HCT116 (cell line): ENCODE results near the gene NPTX1. TPM values are rescaled to one million over a fixed set of nuclear protein-coding genes. Genes with fewer than 3 reads are reported as not detected.

ENCODE experiments used
- ATAC-seq: fragments of 200-7000 bp; cut with Tn5 transposase; 2 replicates; pipeline ENCODE4 v1.9.1; 2020; ENCODE audit warnings: mild to moderate bottlenecking, moderate library complexity
- BruUV-seq: library from RNA; stranded (reverse); fragments of 400-500 nt; replicated peaks from 2 replicates; lab custom pipeline; 2021; lab: Mats Ljungman, UMichigan
- CTCF ChIA-PET: fragments of 300-600 bp; sonication (Branson Sonifier 250); formaldehyde crosslinking; loops from one replicate; lab custom pipeline; 2021; ENCODE audit warnings: antibody characterized with exemption; lab: Charles Lee
- POLR2A ChIA-PET: fragments of 300-600, 350-600 bp; sonication (Branson Sonifier 250); formaldehyde crosslinking; loops from one replicate; lab custom pipeline; 2021; ENCODE audit warnings: antibody characterized with exemption; lab: Charles Lee
- RAD21 ChIA-PET, 2 experiments: fragments of 300-600 bp; sonication (Branson Sonifier 250); formaldehyde crosslinking; loops; one replicate each; lab custom pipeline; 2023; ENCODE audit warnings: low total read pairs in 2 of 2; ENCODE audit not compliant: uncharacterized antibody in 2 of 2, unreplicated experiment in 2 of 2, low non-redundant PET in 1 of 2; lab: Charles Lee
- DNase-seq: peaks from one replicate; pipeline ENCODE4 v3.0.0-alpha.2; 2010; ENCODE audit warnings: low read depth, low spot score
- H2AFZ ChIP-seq: fragments of 200-600 bp; shearing (Covaris generic), sonication (generic); 2 replicates; pipeline ENCODE4 v1.6.1; 2017; ENCODE audit warnings: low read depth, mixed run types, mixed read lengths, antibody characterized with exemption, low read length; ENCODE audit not compliant: poor library complexity, severe bottlenecking
- H3K27ac ChIP-seq: 2 replicates; pipeline ENCODE4 v1.5.1; 2012; ENCODE audit warnings: low read depth, low read length
- H3K27me3 ChIP-seq: fragments of 200-600 bp; sonication (generic); 2 replicates; pipeline ENCODE4 v1.6.1; 2016; ENCODE audit warnings: mixed run types, low read length, mixed read lengths; ENCODE audit not compliant: insufficient read depth
- H3K36me3 ChIP-seq, 2 experiments: fragments of 200-500 bp in 1 of 2; fragments of 200-600 bp in 1 of 2; sonication (Bioruptor generic) in 1 of 2; sonication (generic) in 1 of 2; 2 replicates each; pipeline versions ENCODE4 v1.5.1 to v1.6.1; 2014 to 2016; ENCODE audit warnings: low read length in 2 of 2, inconsistent platforms in 1 of 2, mixed read lengths in 1 of 2, mixed run types in 1 of 2; ENCODE audit not compliant: insufficient read depth in 2 of 2, control insufficient read depth in 1 of 2
- H3K4me1 ChIP-seq, 2 experiments: fragments of 200-600 bp in 1 of 2; sonication (generic) in 1 of 2; 2 replicates each; pipeline versions ENCODE4 v1.5.1 to v1.6.1; 2012 to 2017; ENCODE audit warnings: low read length in 2 of 2, inconsistent platforms in 1 of 2, mild to moderate bottlenecking in 1 of 2, mixed read lengths in 1 of 2, mixed run types in 1 of 2, moderate library complexity in 1 of 2; ENCODE audit not compliant: insufficient read depth in 2 of 2, control insufficient read depth in 1 of 2
- H3K4me2 ChIP-seq: fragments of 200-600 bp; sonication (generic); 2 replicates; pipeline ENCODE4 v1.6.1; 2017; ENCODE audit warnings: mixed run types, low read length, mixed read lengths
- H3K4me3 ChIP-seq, 2 experiments: fragments of 200-600 bp in 1 of 2; sonication (generic) in 1 of 2; replicated peaks in 1 of 2; 2 replicates each; pipeline ENCODE4 v1.5.1; 2011 to 2016; ENCODE audit warnings: low read length in 2 of 2, control low read depth in 1 of 2, low read depth in 1 of 2, mild to moderate bottlenecking in 1 of 2, mixed read lengths in 1 of 2, mixed run types in 1 of 2
- H3K79me2 ChIP-seq: fragments of 200-600 bp; sonication (generic); 2 replicates; pipeline ENCODE4 v1.6.1; 2017; ENCODE audit warnings: mild to moderate bottlenecking, mixed run types, low read length, moderate library complexity, mixed read lengths; ENCODE audit not compliant: insufficient read depth
- H3K9ac ChIP-seq: fragments of 200-600 bp; sonication (generic); 2 replicates; pipeline ENCODE4 v1.6.1; 2016; ENCODE audit warnings: low read length, mixed read lengths
- H3K9me2 ChIP-seq: fragments of 200-600 bp; sonication (generic), shearing (Covaris generic); 2 replicates; pipeline ENCODE4 v1.6.1; 2017; ENCODE audit warnings: mixed run types, mild to moderate bottlenecking, moderate library complexity; ENCODE audit not compliant: insufficient read depth
- H3K9me3 ChIP-seq, 2 experiments: fragments of 200-500 bp in 1 of 2; fragments of 200-600 bp in 1 of 2; sonication (Bioruptor generic) in 1 of 2; sonication (generic) in 1 of 2; 2 replicates each; pipeline ENCODE4 v1.6.1; 2014 to 2017; ENCODE audit warnings: low read length in 2 of 2, mixed read lengths in 2 of 2, inconsistent platforms in 1 of 2, low read depth in 1 of 2, mild to moderate bottlenecking in 1 of 2, mixed run types in 1 of 2, moderate library complexity in 1 of 2; ENCODE audit not compliant: control insufficient read depth in 1 of 2, insufficient read depth in 1 of 2
- H4K20me1 ChIP-seq: fragments of 200-600 bp; sonication (generic), shearing (Covaris generic); 2 replicates; pipeline ENCODE4 v1.6.1; 2017; ENCODE audit warnings: mixed run types, mild to moderate bottlenecking, moderate library complexity; ENCODE audit not compliant: insufficient read depth
- ATF3 ChIP-seq: IDR thresholded peaks from 2 replicates; pipeline ENCODE4 v1.6.1; 2012
- CBX3 ChIP-seq: IDR thresholded peaks from 2 replicates; pipeline ENCODE4 v1.6.1; 2012; ENCODE audit warnings: low read depth
- CTCF ChIP-seq, 3 experiments: fragments of 200-600 bp in 1 of 3; sonication (generic) in 1 of 3; IDR thresholded peaks in 2 of 3; conservative IDR thresholded peaks in 1 of 3; 2 replicates each; pipeline ENCODE4 v1.5.1; 2012 to 2017; ENCODE audit warnings: low read depth in 2 of 3, low read length in 2 of 3, antibody characterized with exemption in 1 of 3, borderline replicate concordance in 1 of 3, control low read depth in 1 of 3, mild to moderate bottlenecking in 1 of 3, mixed read lengths in 1 of 3, mixed run types in 1 of 3, moderate library complexity in 1 of 3; ENCODE audit not compliant: insufficient read depth in 1 of 3
- RAD21 ChIP-seq: IDR thresholded peaks from 2 replicates; pipeline ENCODE4 v1.6.1; 2012; ENCODE audit warnings: low read depth, mild to moderate bottlenecking
- TCF7L2 ChIP-seq: IDR thresholded peaks from 2 replicates; pipeline ENCODE4 v1.7.0; 2011; ENCODE audit warnings: borderline replicate concordance, inconsistent platforms; ENCODE audit not compliant: insufficient read depth, insufficient read length; ENCODE audit errors: extremely low read depth
- intact Hi-C: fragments of 100-400 bp; cut with micrococcal nuclease; formaldehyde crosslinking; loops from 2 replicates; pipeline ENCODE4 v1.10.0; 2022
- total RNA-seq: library from RNA; stranded (reverse); gene quantifications from one replicate; pipeline ENCODE4 v1.2.1, GENCODE V29; 2021; ENCODE audit not compliant: unreplicated experiment

The NPTX1 gene
- total RNA-seq, 1 experiment from 2014 or later: 0.15 TPM

DNA sequence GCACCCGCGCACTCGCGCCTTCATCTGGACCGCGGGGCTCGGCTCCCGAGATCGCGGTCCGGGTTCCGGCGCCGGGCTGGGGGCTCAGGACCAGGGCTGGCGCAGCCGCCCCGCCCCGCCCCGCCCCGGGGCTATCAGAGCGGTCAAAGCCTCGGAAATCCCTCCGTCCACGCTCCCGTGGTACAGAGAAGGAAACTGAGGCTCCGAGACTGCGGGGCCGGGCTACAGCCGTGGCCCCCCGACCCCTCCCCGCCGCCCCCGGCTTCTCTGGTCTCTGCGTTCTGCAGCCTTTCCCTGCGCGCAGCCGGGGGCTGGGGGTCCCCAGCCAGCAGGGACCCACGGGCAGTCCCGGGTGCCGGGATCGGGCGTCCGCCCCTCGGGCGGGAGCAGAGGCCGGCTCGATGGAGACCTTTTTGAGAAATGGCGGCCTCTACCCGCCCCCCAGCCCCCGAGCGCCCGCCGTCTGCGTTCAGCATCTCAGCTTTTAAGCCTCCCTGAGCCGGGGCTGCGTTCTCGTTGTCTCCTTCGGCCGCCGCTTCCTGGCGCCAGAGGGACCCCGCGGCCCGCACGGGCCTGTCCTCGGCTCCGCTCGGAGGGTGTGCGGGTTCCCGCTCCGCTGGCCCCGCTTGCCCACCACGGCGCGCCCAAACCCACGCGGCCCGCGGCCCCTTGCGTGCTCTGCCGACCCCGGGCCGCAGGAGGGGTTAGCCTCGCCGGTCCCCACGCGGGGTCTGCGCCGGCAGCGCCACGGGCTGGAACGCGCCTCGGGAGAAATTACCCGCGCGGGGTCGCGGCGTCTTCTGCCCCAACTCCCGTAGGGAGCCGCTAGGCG, 1.5 kb upstream of the NPTX1 start:
- no peaks in the 10 kb centered on the region for H3K27me3 ChIP-seq

More for the DNA sequence above, 1.5 kb upstream of the NPTX1 start:
- no peaks in the 10 kb centered on the region for H4K20me1 ChIP-seq
- intact Hi-C loops: no loop called here
- no peaks in the 10 kb centered on the region for H3K9me3 ChIP-seq
- no peak overlapping the region for H3K9ac ChIP-seq
- ATAC-seq (no peak), DNase-seq (no peak)
- CTCF ChIA-PET: no interaction called here
- H3K9me2 ChIP-seq: no peaks in the 10 kb centered on the region
- H3K4me1 ChIP-seq: peaks cover 20 to 38% of the 10 kb centered on the region in 2 experiments
- POLR2A ChIA-PET: no interaction called here
- no peak overlapping the region for H2AFZ ChIP-seq
- no peaks in the 10 kb centered on the region for H3K79me2 ChIP-seq
- H3K27ac ChIP-seq: no peak overlapping the region
- RAD21 ChIA-PET: no interaction called here
- no peak overlapping the region for H3K4me2 ChIP-seq
- BruUV-seq: no TSS peak
- H3K4me3 ChIP-seq: no peak overlapping the region
- H3K36me3 ChIP-seq: no peaks in the 10 kb centered on the region
- TF ChIP-seq CBX3: no peak
- TF ChIP-seq ATF3: no peak
- TF ChIP-seq CTCF (IDR thresholded peaks at IDR 0.05 in 2 of 3, conservative IDR thresholded peaks at IDR 0.05 in 1 of 3; ENCODE audit: borderline replicate concordance in 1 of 3, insufficient read depth in 1 of 3, low read depth in 2 of 3, low read length in 2 of 3): no peak
- no peak for TF ChIP-seq RAD21
- no peak for TF ChIP-seq TCF7L2
